Spleen (tissue), 11 donors: ENCODE data around the gene TEX35. TPM values are rescaled to one million over a fixed set of nuclear protein-coding genes. Genes with fewer than 3 reads are reported as not detected.

Experiments used
- DNase-seq: peaks from one replicate; pipeline ENCODE4 v3.0.0-alpha.2; 2020
- H3K27ac ChIP-seq, 8 donors: fragments of 200-600 bp; sonication (generic) in 7 of 8; 1 replicate in 4 of 8; 2 replicates in 4 of 8; pipeline versions ENCODE4 v1.5.0 to v1.8.0; 2016 to 2021; ENCODE audit warnings: inconsistent platforms in 4 of 8, mild to moderate bottlenecking in 4 of 8, moderate library complexity in 1 of 8
- H3K27me3 ChIP-seq, 7 donors: fragments of 200-600 bp; sonication (generic) in 6 of 7; replicated peaks in 1 of 7; 1 replicate in 4 of 7; 2 replicates in 3 of 7; pipeline versions ENCODE4 v1.5.0 to v1.8.0; 2016 to 2021; ENCODE audit warnings: inconsistent platforms in 3 of 7, mild to moderate bottlenecking in 1 of 7
- H3K36me3 ChIP-seq, 6 donors: fragments of 200-600 bp; sonication (generic) in 5 of 6; 1 replicate in 4 of 6; 2 replicates in 2 of 6; pipeline versions ENCODE4 v1.5.0 to v1.8.0; 2016 to 2021; ENCODE audit warnings: inconsistent platforms in 2 of 6
- H3K4me1 ChIP-seq, 6 donors: fragments of 200-600 bp; sonication (generic) in 5 of 6; 1 replicate in 3 of 6; 2 replicates in 3 of 6; pipeline versions ENCODE4 v1.5.0 to v1.8.0; 2016 to 2021; ENCODE audit warnings: inconsistent platforms in 3 of 6
- H3K4me3 ChIP-seq, 8 donors: fragments of 200-600 bp; sonication (generic) in 7 of 8; 1 replicate in 4 of 8; 2 replicates in 4 of 8; pipeline versions ENCODE4 v1.5.0 to v1.8.0; 2016 to 2021; ENCODE audit warnings: inconsistent platforms in 4 of 8, mild to moderate bottlenecking in 4 of 8, moderate library complexity in 2 of 8
- H3K9me3 ChIP-seq, 8 donors: fragments of 200-600 bp; sonication (generic) in 7 of 8; 1 replicate in 4 of 8; 2 replicates in 4 of 8; pipeline versions ENCODE4 v1.5.0 to v1.8.0; 2016 to 2021; ENCODE audit warnings: inconsistent platforms in 4 of 8
- POLR2A ChIP-seq, 3 donors: fragments of 450-650 bp; IDR thresholded peaks; one replicate each; pipeline ENCODE4 v1.5.1; 2017; ENCODE audit warnings: antibody characterized with exemption in 3 of 3, mild to moderate bottlenecking in 1 of 3
- POLR2AphosphoS5 ChIP-seq, 3 donors: sonication (generic); formaldehyde crosslinking; IDR thresholded peaks; one replicate each; pipeline ENCODE4 v1.5.1; 2017; ENCODE audit warnings: antibody characterized with exemption in 3 of 3
- WGBS, 5 donors: extraction: QIAGEN DNeasy Blood & Tissue Kit in 3 of 5; methylation state at CpG; one replicate each; pipeline versions ENCODE4 v1.1.5 to v1.1.7; 2013 to 2018; 5-methylcytosine and 5-hydroxymethylcytosine counted together
- intact Hi-C: fragments of 100-400 bp; cut with DNase I; formaldehyde crosslinking; loops from one replicate; pipeline ENCODE4 v1.15.0; 2023; ENCODE audit warnings: low total_unique reads
- polyA plus RNA-seq, 3 donors: library from polyadenylated mRNA; stranded (reverse); fragments of 200-250 nt; gene quantifications; one replicate each; pipeline ENCODE4 v1.2.1, GENCODE V29; 2013
- total RNA-seq, 7 donors: library from RNA; depleted of rRNA in 3 of 7; stranded (reverse); fragments of >200 nt in 3 of 7; fragmentation: NEBNext Ultra II Directional in 4 of 7; extraction: Animal tissue kit (Norgen Biotek cat#: 25700) in 4 of 7; gene quantifications; one replicate each; pipeline versions ENCODE4 v1.1.0 to v1.2.1, GENCODE V29; 2016 to 2021
- TF ChIP-seq, protein P1 (sequence below), 11 experiments: fragments of 200-600 bp in 7 of 11; fragments of 450-650 bp in 4 of 11; sonication (generic) in 4 of 11; IDR thresholded peaks in 8 of 11; conservative IDR thresholded peaks in 3 of 11; 1 replicate in 7 of 11; 2 replicates in 4 of 11; pipeline versions ENCODE4 v1.4.0 to v1.8.0; 2016 to 2021; ENCODE audit warnings: antibody characterized with exemption in 11 of 11, inconsistent platforms in 4 of 11, mild to moderate bottlenecking in 1 of 11
- donor health status: healthy with polysubstance abuse.
- donor health status: DM: no; HTN: no; CAD: no; lungs with moderate emphysema.
- donor health status: DM: no; HTN: no; CAD: no.
- donor health status: Bipolar disorder and iron deficiency.
- donor health status: healthy.
- donor health status: DM: no; HTN: no; CAD: no.
- donor health status: DM: yes; HTN: yes; CAD: no.

TEX35 gene
- total and polyA plus RNA-seq, 10 donors = 0.09 to 0.20 (median 0.10) TPM; not detected in 7

DNA sequence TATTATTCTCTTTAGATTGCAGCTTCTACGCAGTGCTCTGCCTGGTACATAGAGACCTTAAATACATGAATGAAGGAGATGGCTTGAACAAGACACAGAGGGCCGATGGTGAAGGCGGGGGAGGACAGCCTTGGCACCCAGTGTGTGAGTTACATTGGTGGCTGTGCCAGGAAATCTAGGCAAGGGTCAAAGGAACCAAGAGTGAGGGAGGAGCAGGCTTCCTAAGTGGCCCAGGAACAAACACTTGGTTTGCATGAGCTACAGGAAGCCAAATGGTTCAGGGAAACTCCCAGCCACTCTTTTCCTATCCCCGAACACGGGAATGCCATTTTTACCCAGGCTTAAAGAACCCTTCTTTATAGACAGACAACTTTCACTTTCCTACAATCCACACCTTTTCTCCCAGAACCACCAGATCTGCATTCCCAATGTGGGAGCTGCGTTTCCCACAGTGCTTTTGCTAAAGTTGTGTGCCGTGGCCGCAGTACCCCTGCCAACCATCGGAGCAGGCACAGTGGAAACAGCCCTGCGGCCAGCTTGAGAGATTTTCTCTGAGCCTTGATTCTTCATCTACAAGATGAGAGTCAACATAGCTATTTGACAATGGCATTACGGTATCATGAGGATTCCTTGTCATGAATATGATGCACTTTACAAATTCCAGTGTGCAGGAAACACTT, 12.7 kb upstream of the TEX35 start:
- no peak overlapping the region for H3K27ac ChIP-seq
- no peak for DNase-seq
- TF ChIP-seq POLR2AphosphoS5 (IDR thresholded peaks at IDR 0.05) = no peak
- TF ChIP-seq, protein P1, sequence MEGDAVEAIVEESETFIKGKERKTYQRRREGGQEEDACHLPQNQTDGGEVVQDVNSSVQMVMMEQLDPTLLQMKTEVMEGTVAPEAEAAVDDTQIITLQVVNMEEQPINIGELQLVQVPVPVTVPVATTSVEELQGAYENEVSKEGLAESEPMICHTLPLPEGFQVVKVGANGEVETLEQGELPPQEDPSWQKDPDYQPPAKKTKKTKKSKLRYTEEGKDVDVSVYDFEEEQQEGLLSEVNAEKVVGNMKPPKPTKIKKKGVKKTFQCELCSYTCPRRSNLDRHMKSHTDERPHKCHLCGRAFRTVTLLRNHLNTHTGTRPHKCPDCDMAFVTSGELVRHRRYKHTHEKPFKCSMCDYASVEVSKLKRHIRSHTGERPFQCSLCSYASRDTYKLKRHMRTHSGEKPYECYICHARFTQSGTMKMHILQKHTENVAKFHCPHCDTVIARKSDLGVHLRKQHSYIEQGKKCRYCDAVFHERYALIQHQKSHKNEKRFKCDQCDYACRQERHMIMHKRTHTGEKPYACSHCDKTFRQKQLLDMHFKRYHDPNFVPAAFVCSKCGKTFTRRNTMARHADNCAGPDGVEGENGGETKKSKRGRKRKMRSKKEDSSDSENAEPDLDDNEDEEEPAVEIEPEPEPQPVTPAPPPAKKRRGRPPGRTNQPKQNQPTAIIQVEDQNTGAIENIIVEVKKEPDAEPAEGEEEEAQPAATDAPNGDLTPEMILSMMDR (IDR thresholded peaks at IDR 0.05 in 8 of 11, conservative IDR thresholded peaks at IDR 0.05 in 3 of 11) = peak in 1 of 11 experiments; percentile 17
- TF ChIP-seq POLR2A (IDR thresholded peaks at IDR 0.05) = no peak
- WGBS, 5 donors = 70 to 86% (median 80%) methylated on average over 11 of the region's 11 CpGs
- no peaks in the 10 kb centered on the region for H3K27me3 ChIP-seq
- H3K4me1 ChIP-seq = peaks cover 0 to 11% (median 0%) of the 10 kb centered on the region in 6 donors
- no peaks in the 10 kb centered on the region for H3K36me3 ChIP-seq
- intact Hi-C loops = loop anchor here (5.0 kb wide), 1 partner anchor 203 kb away; no protein-coding TSS in a partner anchor
- peak overlapping the region in 1 of 8 donors; percentile 5 for H3K4me3 ChIP-seq
- H3K9me3 ChIP-seq = no peaks in the 10 kb centered on the region

DNA sequence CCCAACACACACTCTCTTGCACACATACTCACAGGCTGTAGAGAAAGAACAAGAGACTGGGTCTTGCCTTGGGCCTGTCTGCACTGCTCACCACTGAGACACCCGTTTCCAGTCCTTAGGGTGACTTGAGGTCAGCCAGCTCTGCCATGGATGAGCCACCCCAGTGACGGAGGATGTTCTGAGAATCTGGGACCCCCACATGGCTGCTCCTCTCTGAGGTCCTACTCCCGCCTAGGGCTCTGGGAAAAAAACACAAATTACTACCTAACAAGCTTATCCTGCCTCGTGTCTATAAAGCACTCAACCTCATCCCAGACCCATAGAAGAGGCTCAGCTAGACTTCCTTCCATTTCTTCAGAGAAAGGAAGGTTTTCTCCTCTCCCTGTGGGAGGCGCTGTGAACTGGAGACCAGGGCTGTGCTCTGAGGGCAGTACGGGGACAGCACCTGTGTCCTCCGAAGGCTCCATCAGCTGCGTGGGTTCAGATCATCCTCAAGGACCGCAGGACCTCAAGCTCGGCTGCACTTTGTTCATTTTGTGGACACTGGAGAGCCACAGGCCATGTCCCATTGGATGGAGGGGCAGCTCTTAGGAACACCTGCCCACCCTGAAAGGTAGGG, 11.9 kb upstream of the TEX35 start:
- intact Hi-C loops = loop anchor here (5.0 kb wide), 1 partner anchor 204 kb away; no protein-coding TSS in a partner anchor
- DNase-seq = no peak
- WGBS, 5 donors = 88 to 95% (median 91%) methylated on average over 9 to 10 of the region's 10 CpGs
- no peaks in the 10 kb centered on the region for H3K27me3 ChIP-seq
- H3K27ac ChIP-seq = no peak overlapping the region
- no peak overlapping the region for H3K4me3 ChIP-seq
- H3K4me1 ChIP-seq = peaks cover 0 to 11% (median 0%) of the 10 kb centered on the region in 6 donors
- no peaks in the 10 kb centered on the region for H3K36me3 ChIP-seq
- no peaks in the 10 kb centered on the region for H3K9me3 ChIP-seq
- TF ChIP-seq, protein P1 (IDR thresholded peaks at IDR 0.05 in 8 of 11, conservative IDR thresholded peaks at IDR 0.05 in 3 of 11) = no peak
- no peak for TF ChIP-seq POLR2A (IDR thresholded peaks at IDR 0.05)
- TF ChIP-seq POLR2AphosphoS5 (IDR thresholded peaks at IDR 0.05) = no peak

DNA sequence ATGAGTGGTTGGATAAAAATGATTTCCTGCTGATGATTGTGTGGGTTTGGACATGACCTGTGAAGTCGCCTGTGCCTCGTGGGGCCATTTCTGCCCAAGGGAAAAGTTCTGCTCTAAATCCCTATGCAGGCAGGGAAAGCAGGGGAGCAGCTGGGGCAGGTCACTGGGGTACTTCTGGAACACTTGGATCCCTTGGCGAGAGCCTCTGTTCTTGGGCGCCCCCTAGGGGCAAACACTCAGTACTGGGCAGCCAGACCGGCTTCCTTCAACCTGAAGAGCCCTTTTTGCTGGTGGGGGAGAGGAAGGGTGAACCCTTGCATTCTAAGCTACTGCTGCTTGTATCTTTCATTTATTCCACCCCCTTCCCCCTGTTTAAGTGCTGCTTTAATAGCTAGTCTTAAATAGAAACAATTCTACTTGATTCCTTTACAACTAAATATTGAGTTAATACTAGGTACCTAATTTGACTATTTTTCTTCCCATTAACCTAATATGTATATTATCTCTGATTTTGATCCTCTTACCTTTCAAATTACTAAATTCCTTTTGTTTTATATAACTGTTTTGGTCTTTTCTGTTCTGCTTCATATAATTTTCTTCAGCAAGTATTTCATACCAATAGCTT, 11.1 kb upstream of the TEX35 start:
- Histone ChIP-seq H3K4me3 (no peak overlapping the region), H3K36me3 (no peaks in the 10 kb centered on the region), H3K27me3 (no peaks in the 10 kb centered on the region), H3K9me3 (no peaks in the 10 kb centered on the region), H3K27ac (no peak overlapping the region), H3K4me1 (peaks cover 0 to 11% (median 0%) of the 10 kb centered on the region in 6 donors)
- TF ChIP-seq POLR2A (IDR thresholded peaks at IDR 0.05) = no peak
- TF ChIP-seq, protein P1 (IDR thresholded peaks at IDR 0.05 in 8 of 11, conservative IDR thresholded peaks at IDR 0.05 in 3 of 11) = peak in 10 of 11 experiments; percentile 30 to 88 (median 76)
- no peak for TF ChIP-seq POLR2AphosphoS5 (IDR thresholded peaks at IDR 0.05)
- 12 to 29% (median 22%) methylated on average over 5 of the region's 5 CpGs for WGBS, 5 donors
- DNase-seq = peak; percentile 86
- intact Hi-C loops = loop anchor here (5.0 kb wide), 1 partner anchor 205 kb away; no protein-coding TSS in a partner anchor
